ENCODE data around the gene DEPDC5.

The DEPDC5 gene

GRCh38 chr22:31896472-31896871 is 142.7 kb downstream of the DEPDC5 start:
- no peak for DNase-seq (ENCODE audit: low spot score)
- in situ Hi-C loops (cut with MboI; ENCODE audit: low pct_unique_long_range_greater_than_20kb, low sequenced_read_pairs, unreplicated experiment), result no loop called here
- TF ChIP-seq CTCF (IDR thresholded peaks at IDR 0.05; ENCODE audit: extremely low read depth, insufficient read depth, missing control alignments), result no peak

GRCh38 chr22:31897842-31898805 is 144.3 kb downstream of the DEPDC5 start:
- DNase-seq (ENCODE audit: low spot score), result no peak
- no peak for TF ChIP-seq CTCF (IDR thresholded peaks at IDR 0.05; ENCODE audit: extremely low read depth, insufficient read depth, missing control alignments)
- in situ Hi-C loops (cut with MboI; ENCODE audit: low pct_unique_long_range_greater_than_20kb, low sequenced_read_pairs, unreplicated experiment), result no loop called here

GRCh38 chr22:31898926-31899325 is 145.1 kb downstream of the DEPDC5 start:
- in situ Hi-C loops (cut with MboI; ENCODE audit: low pct_unique_long_range_greater_than_20kb, low sequenced_read_pairs, unreplicated experiment), result no loop called here
- no peak for TF ChIP-seq CTCF (IDR thresholded peaks at IDR 0.05; ENCODE audit: extremely low read depth, insufficient read depth, missing control alignments)
- no peak for DNase-seq (ENCODE audit: low spot score)

- no peak for TF ChIP-seq CTCF (IDR thresholded peaks at IDR 0.05; ENCODE audit: extremely low read depth, insufficient read depth, missing control alignments)
- DNase-seq (ENCODE audit: low spot score), result no peak
- in situ Hi-C loops (cut with MboI; ENCODE audit: low pct_unique_long_range_greater_than_20kb, low sequenced_read_pairs, unreplicated experiment), result no loop called here
These were observed 145.8 kb downstream of the DEPDC5 start for GRCh38 chr22:31899669-31900068.

- no peak for TF ChIP-seq CTCF (IDR thresholded peaks at IDR 0.05; ENCODE audit: extremely low read depth, insufficient read depth, missing control alignments)
- in situ Hi-C loops (cut with MboI; ENCODE audit: low pct_unique_long_range_greater_than_20kb, low sequenced_read_pairs, unreplicated experiment), result no loop called here
These were observed 147.7 kb downstream of the DEPDC5 start for GRCh38 chr22:31901388-31902137.

GRCh38 chr22:31904651-31905050 is 150.8 kb downstream of the DEPDC5 start:
- no peak for TF ChIP-seq CTCF (IDR thresholded peaks at IDR 0.05; ENCODE audit: extremely low read depth, insufficient read depth, missing control alignments)
- in situ Hi-C loops (cut with MboI; ENCODE audit: low pct_unique_long_range_greater_than_20kb, low sequenced_read_pairs, unreplicated experiment), result no loop called here
- DNase-seq (ENCODE audit: low spot score), result no peak

More at GRCh38 chr22:31901388-31902137, 147.7 kb downstream of the DEPDC5 start:
- DNase-seq (ENCODE audit: low spot score), result no peak
